HepG2 (cell line): ENCODE results near the gene EXOSC6. TPM values are rescaled to one million over a fixed set of nuclear protein-coding genes. Genes with fewer than 3 reads are reported as not detected.

Source experiments
- ATAC-seq: fragments of 200-7000 bp; cut with Tn5 transposase; 3 replicates; pipeline ENCODE4 v1.9.1; 2020; ENCODE audit warnings: mild to moderate bottlenecking, moderate library complexity
- BruUV-seq: library from RNA; stranded (reverse); fragments of 400-500 nt; replicated peaks from 2 replicates; lab custom pipeline; 2021; lab: Mats Ljungman, UMichigan
- CTCF ChIA-PET: fragments of 300-600 bp; formaldehyde crosslinking; extraction: SDS; loops from one replicate; lab custom pipeline; 2021; ENCODE audit warnings: low total read pairs, inconsistent platforms, low intra/inter-chr PET ratio; lab: Yijun Ruan, JAX
- POLR2A ChIA-PET: fragments of 350-600 bp; sonication (Branson Sonifier 250); formaldehyde crosslinking; loops from one replicate; lab custom pipeline; 2020; ENCODE audit warnings: antibody characterized with exemption, inconsistent platforms; lab: Yijun Ruan, JAX
- DNase-seq: peaks from one replicate; pipeline ENCODE4 v3.0.0-alpha.2; 2015; ENCODE audit warnings: low spot score
- FAIRE-seq: peaks from 3 replicates; lab custom pipeline; 2011; peaks lifted over from hg19 to GRCh38; lab: Jason Lieb, UNC
- H2AFZ ChIP-seq: one replicate; pipeline ENCODE4 v1.6.1; 2011; ENCODE audit warnings: low read length, inconsistent platforms
- H3K27ac ChIP-seq: fragments of 300-600 bp; 3 replicates; pipeline ENCODE4 v1.8.0; 2011; ENCODE audit warnings: mixed run types, mild to moderate bottlenecking, mixed read lengths, low read length, inconsistent platforms; ENCODE audit not compliant: insufficient read depth; ENCODE audit errors: extremely low read length
- H3K27me3 ChIP-seq, 2 experiments: fragments of 200-600 bp in 1 of 2; 2 replicates in 1 of 2; 3 replicates in 1 of 2; pipeline versions ENCODE4 v1.6.0 to v1.8.0; 2011; ENCODE audit warnings: low read length in 2 of 2, mild to moderate bottlenecking in 2 of 2, moderate library complexity in 2 of 2, inconsistent platforms in 1 of 2; ENCODE audit not compliant: insufficient read depth in 2 of 2, control insufficient read depth in 1 of 2
- H3K36me3 ChIP-seq, 2 experiments: fragments of 200-600 bp in 1 of 2; replicated peaks in 1 of 2; 2 replicates in 1 of 2; 3 replicates in 1 of 2; pipeline versions ENCODE4 v1.5.1 to v1.8.0; 2011; ENCODE audit warnings: low read length in 2 of 2, inconsistent platforms in 1 of 2; ENCODE audit not compliant: insufficient read depth in 2 of 2, control insufficient read depth in 1 of 2
- H3K4me1 ChIP-seq: 2 replicates; pipeline ENCODE4 v1.5.1; 2012; ENCODE audit warnings: low read length, inconsistent platforms; ENCODE audit not compliant: insufficient read depth
- H3K4me2 ChIP-seq: 2 replicates; pipeline ENCODE4 v1.6.0; 2011; ENCODE audit warnings: low read depth, low read length, inconsistent platforms
- H3K4me3 ChIP-seq, 3 experiments: fragments of 200-600 bp in 1 of 3; sonication (generic), shearing (Covaris generic) in 1 of 3; replicated peaks in 1 of 3; 2 replicates each; pipeline ENCODE4 v1.5.1; 2011 to 2016; ENCODE audit warnings: low read length in 3 of 3, inconsistent platforms in 2 of 3, low read depth in 2 of 3, mild to moderate bottlenecking in 2 of 3, control low read depth in 1 of 3, mixed read lengths in 1 of 3; ENCODE audit not compliant: insufficient read depth in 1 of 3
- H3K79me2 ChIP-seq: one replicate; pipeline ENCODE4 v1.6.1; 2011; ENCODE audit warnings: low read length, inconsistent platforms; ENCODE audit not compliant: insufficient read depth
- H3K9ac ChIP-seq: 2 replicates; pipeline ENCODE4 v1.6.0; 2011; ENCODE audit warnings: mild to moderate bottlenecking, low read depth, low read length, inconsistent platforms; ENCODE audit not compliant: insufficient read depth
- H3K9me3 ChIP-seq: 2 replicates; pipeline ENCODE4 v1.5.1; 2012; ENCODE audit warnings: mild to moderate bottlenecking, low read length
- H4K20me1 ChIP-seq: 2 replicates; pipeline ENCODE4 v1.6.0; 2011; ENCODE audit warnings: inconsistent platforms, mild to moderate bottlenecking, low read length, moderate library complexity; ENCODE audit not compliant: insufficient read depth
- ETV6 ChIP-seq: sonication (generic); formaldehyde crosslinking; conservative IDR thresholded peaks from 2 replicates; pipeline ENCODE4 v1.4.0; 2020; ENCODE audit warnings: missing genetic modification reagents
- HOXA5 ChIP-seq: sonication (generic); formaldehyde crosslinking; IDR thresholded peaks from 2 replicates; pipeline ENCODE4 v1.4.0; 2020; ENCODE audit warnings: missing genetic modification reagents
- MEF2D ChIP-seq: sonication (generic); formaldehyde crosslinking; IDR thresholded peaks from 2 replicates; pipeline ENCODE4 v1.5.1; 2020; ENCODE audit warnings: mild to moderate bottlenecking, missing genetic modification reagents
- MEIS2 ChIP-seq: sonication (generic); formaldehyde crosslinking; IDR thresholded peaks from 2 replicates; pipeline ENCODE4 v1.9.0; 2021; ENCODE audit warnings: mild to moderate bottlenecking, missing genetic modification reagents
- SP5 ChIP-seq: IDR thresholded peaks from 2 replicates; pipeline ENCODE4 v1.6.1; 2016; ENCODE audit warnings: low read depth, borderline replicate concordance
- SSRP1 ChIP-seq: IDR thresholded peaks from 2 replicates; pipeline ENCODE4 v1.6.1; 2016; ENCODE audit warnings: control low read depth
- ZBTB7A ChIP-seq: sonication (generic); formaldehyde crosslinking; IDR thresholded peaks from 2 replicates; pipeline ENCODE4 v1.8.0; 2022; ENCODE audit warnings: mild to moderate bottlenecking, missing genetic modification reagents
- ZFY ChIP-seq: sonication (generic); formaldehyde crosslinking; IDR thresholded peaks from 2 replicates; pipeline ENCODE4 v1.4.0; 2020; ENCODE audit warnings: missing genetic modification reagents
- ZNF557 ChIP-seq: sonication (generic); formaldehyde crosslinking; IDR thresholded peaks from 2 replicates; pipeline ENCODE4 v1.4.0; 2020; ENCODE audit warnings: missing genetic modification reagents
- ZNF614 ChIP-seq: IDR thresholded peaks from 2 replicates; pipeline ENCODE4 v1.6.1; 2018; ENCODE audit warnings: missing biosample characterization, missing genetic modification reagents, inconsistent platforms, borderline replicate concordance
- ZNF713 ChIP-seq: sonication (generic); formaldehyde crosslinking; IDR thresholded peaks from 2 replicates; pipeline ENCODE4 v1.4.0; 2020; ENCODE audit warnings: mild to moderate bottlenecking, missing genetic modification reagents
- ZNF720 ChIP-seq: sonication (generic); formaldehyde crosslinking; IDR thresholded peaks from 2 replicates; pipeline ENCODE4 v1.4.0; 2020; ENCODE audit warnings: missing genetic modification reagents
- WGBS: methylation state at CpG from one replicate; pipeline ENCODE4 v1.1.6; 2017; ENCODE audit warnings: low lambda C conversion rate; 5-methylcytosine and 5-hydroxymethylcytosine counted together
- in situ Hi-C: cut with HindIII; loops from 2 replicates; pipeline ENCODE4 v1.10.0; 2017; ENCODE audit warnings: low pct_unique_long_range_greater_than_20kb; ENCODE audit not compliant: extremely low pct_ligation_motif_present
- intact Hi-C: fragments of 100-400 bp; cut with micrococcal nuclease; formaldehyde crosslinking; loops from one replicate; pipeline ENCODE4 v1.10.0; 2022; ENCODE audit not compliant: unreplicated experiment
- polyA plus RNA-seq, 8 experiments: library from polyadenylated mRNA; depleted of rRNA in 3 of 8; stranded (reverse) in 7 of 8; unstranded in 1 of 8; fragments of >200 nt; fragmentation: Illumina TruSeq in 4 of 8; extraction: Trizol in 4 of 8; gene quantifications; 2 replicates each; pipeline versions ENCODE4 v1.2.1 to v1.2.3, GENCODE V29; 2011 to 2016; ENCODE audit warnings: low read depth in 4 of 8, missing spikeins in 1 of 8, mixed read lengths in 1 of 8; ENCODE audit not compliant: insufficient read depth in 1 of 8
- total RNA-seq, 5 experiments: library from RNA; depleted of rRNA; stranded (reverse); fragments of >200 nt; fragmentation: Illumina TruSeq; extraction: Trizol; gene quantifications; 2 replicates each; pipeline ENCODE4 v1.2.3, GENCODE V29; 2016; ENCODE audit warnings: low read depth in 1 of 5
- TF ChIP-seq, protein P1 (sequence below): sonication (generic); formaldehyde crosslinking; IDR thresholded peaks from 2 replicates; pipeline ENCODE4 v1.5.1; 2020; ENCODE audit warnings: missing genetic modification reagents, mild to moderate bottlenecking, borderline replicate concordance
- TF ChIP-seq, protein P2 (sequence below): sonication (generic); formaldehyde crosslinking; IDR thresholded peaks from 2 replicates; pipeline ENCODE4 v1.4.0; 2020; ENCODE audit warnings: missing genetic modification reagents
- TF ChIP-seq, protein P3 (sequence below): sonication (generic); formaldehyde crosslinking; IDR thresholded peaks from 2 replicates; pipeline ENCODE4 v1.9.0; 2021; ENCODE audit warnings: mild to moderate bottlenecking, missing genetic modification reagents

The EXOSC6 gene
- total and polyA plus RNA-seq, 2 of the 13 experiments (the other 11 are each of a cell fraction or from before 2014, with no cell fraction given): 13.1 to 39.9 TPM

DNA sequence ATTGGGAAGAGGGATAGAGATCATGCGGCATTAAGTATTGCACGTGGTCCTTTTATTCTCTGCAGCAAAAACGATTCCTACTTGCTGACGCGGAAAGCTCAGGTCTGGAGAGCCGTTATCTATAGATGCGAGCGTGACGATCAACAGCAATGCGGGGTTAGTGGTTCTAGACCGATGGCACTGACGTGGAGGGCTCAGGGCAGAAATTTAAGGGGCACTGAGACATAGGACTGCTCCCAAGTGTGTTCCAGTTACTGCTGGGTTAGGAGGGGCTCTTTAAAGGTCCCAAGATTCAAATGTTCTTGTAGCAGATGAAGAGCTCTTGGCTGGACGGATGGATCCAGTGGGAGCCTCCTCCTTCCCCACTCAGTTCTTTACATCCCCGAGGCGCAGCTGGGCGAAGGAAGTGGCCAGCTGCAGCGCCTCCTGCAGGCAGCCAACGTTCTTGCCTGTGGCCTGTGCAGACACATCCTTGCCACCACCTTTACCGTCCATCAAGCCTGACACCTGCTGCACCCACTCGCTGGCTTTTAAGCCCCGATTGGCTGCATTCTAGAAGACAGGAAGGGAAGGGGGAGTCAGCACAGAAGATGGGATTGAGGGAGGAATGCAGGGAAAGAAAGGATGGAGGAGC, 732 bp upstream of the EXOSC6 start:
- peaks cover 19% of the 10 kb centered on the region for H3K79me2 ChIP-seq
- POLR2A ChIA-PET: interaction anchor here (0.7 to 2.5 kb wide), 11 partner anchors 10 to 128 kb away, joined by 3 to 33 read pairs (median 4); partner anchors contain the start of genes AARS1 and DDX19A
- 88% methylated on average over 21 of the region's 21 CpGs for WGBS
- DNase-seq (no peak), ATAC-seq (peak; percentile 36), FAIRE-seq (no peak)
- intact Hi-C loops: loop anchor here (5.0 kb wide), 1 partner anchor 100 kb away; no protein-coding TSS in a partner anchor
- H3K9ac ChIP-seq: no peak overlapping the region
- H2AFZ ChIP-seq: no peak overlapping the region
- BruUV-seq: no TSS peak
- peaks cover 36 to 52% of the 10 kb centered on the region in 2 experiments for H3K36me3 ChIP-seq
- no peaks in the 10 kb centered on the region for H3K9me3 ChIP-seq
- H3K4me1 ChIP-seq: peaks cover 49% of the 10 kb centered on the region
- CTCF ChIA-PET: interaction anchor here (1.3 to 1.4 kb wide), 2 partner anchors 15 to 87 kb away, joined by 4 to 5 read pairs; no protein-coding TSS in a partner anchor
- H3K27me3 ChIP-seq: no peaks in the 10 kb centered on the region
- H3K4me2 ChIP-seq: no peak overlapping the region
- no peak overlapping the region for H3K4me3 ChIP-seq
- peaks cover 24% of the 10 kb centered on the region for H4K20me1 ChIP-seq
- in situ Hi-C loops: loop anchor here (10.0 kb wide), 1 partner anchor 88 kb away; no protein-coding TSS in a partner anchor
- H3K27ac ChIP-seq: no peak overlapping the region
- TF ChIP-seq ZFY (CRISPR knock-in tag): 0 out of 2 replicates have a peak, but pooled peaks have one; percentile 40
- TF ChIP-seq, protein P1, sequence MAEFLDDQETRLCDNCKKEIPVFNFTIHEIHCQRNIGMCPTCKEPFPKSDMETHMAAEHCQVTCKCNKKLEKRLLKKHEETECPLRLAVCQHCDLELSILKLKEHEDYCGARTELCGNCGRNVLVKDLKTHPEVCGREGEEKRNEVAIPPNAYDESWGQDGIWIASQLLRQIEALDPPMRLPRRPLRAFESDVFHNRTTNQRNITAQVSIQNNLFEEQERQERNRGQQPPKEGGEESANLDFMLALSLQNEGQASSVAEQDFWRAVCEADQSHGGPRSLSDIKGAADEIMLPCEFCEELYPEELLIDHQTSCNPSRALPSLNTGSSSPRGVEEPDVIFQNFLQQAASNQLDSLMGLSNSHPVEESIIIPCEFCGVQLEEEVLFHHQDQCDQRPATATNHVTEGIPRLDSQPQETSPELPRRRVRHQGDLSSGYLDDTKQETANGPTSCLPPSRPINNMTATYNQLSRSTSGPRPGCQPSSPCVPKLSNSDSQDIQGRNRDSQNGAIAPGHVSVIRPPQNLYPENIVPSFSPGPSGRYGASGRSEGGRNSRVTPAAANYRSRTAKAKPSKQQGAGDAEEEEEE (CRISPR knock-in tag): peak; percentile 48; the same call in 1 of the 2 replicates
- TF ChIP-seq ZBTB7A (CRISPR knock-in tag): no peak
- TF ChIP-seq, protein P2, sequence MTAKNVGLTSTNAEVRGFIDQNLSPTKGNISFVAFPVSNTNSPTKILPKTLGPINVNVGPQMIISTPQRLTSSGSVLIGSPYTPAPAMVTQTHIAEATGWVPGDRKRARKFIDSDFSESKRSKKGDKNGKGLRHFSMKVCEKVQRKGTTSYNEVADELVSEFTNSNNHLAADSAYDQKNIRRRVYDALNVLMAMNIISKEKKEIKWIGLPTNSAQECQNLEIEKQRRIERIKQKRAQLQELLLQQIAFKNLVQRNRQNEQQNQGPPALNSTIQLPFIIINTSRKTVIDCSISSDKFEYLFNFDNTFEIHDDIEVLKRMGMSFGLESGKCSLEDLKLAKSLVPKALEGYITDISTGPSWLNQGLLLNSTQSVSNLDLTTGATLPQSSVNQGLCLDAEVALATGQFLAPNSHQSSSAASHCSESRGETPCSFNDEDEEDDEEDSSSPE (CRISPR knock-in tag): no peak
- TF ChIP-seq ZNF720: 0 out of 2 replicates have a peak, but pooled peaks have one; percentile 22
- TF ChIP-seq ZNF614 (CRISPR knock-in tag): peak; percentile 44; the same call in 1 of the 2 replicates
- 0 out of 2 replicates have a peak, but pooled peaks have one; percentile 37 for TF ChIP-seq SSRP1 (CRISPR knock-in tag)
- TF ChIP-seq MEF2D: no peak
- TF ChIP-seq HOXA5 (CRISPR knock-in tag): peak; percentile 58; the same call in 1 of the 2 replicates
- no peak for TF ChIP-seq MEIS2 (CRISPR knock-in tag)
- TF ChIP-seq ETV6 (CRISPR knock-in tag): no peak
- 0 out of 2 replicates have a peak, but pooled peaks have one; percentile 10 for TF ChIP-seq SP5 (CRISPR knock-in tag)
- TF ChIP-seq ZNF713 (CRISPR knock-in tag): no peak
- TF ChIP-seq ZNF557 (CRISPR knock-in tag): no peak
- TF ChIP-seq, protein P3, sequence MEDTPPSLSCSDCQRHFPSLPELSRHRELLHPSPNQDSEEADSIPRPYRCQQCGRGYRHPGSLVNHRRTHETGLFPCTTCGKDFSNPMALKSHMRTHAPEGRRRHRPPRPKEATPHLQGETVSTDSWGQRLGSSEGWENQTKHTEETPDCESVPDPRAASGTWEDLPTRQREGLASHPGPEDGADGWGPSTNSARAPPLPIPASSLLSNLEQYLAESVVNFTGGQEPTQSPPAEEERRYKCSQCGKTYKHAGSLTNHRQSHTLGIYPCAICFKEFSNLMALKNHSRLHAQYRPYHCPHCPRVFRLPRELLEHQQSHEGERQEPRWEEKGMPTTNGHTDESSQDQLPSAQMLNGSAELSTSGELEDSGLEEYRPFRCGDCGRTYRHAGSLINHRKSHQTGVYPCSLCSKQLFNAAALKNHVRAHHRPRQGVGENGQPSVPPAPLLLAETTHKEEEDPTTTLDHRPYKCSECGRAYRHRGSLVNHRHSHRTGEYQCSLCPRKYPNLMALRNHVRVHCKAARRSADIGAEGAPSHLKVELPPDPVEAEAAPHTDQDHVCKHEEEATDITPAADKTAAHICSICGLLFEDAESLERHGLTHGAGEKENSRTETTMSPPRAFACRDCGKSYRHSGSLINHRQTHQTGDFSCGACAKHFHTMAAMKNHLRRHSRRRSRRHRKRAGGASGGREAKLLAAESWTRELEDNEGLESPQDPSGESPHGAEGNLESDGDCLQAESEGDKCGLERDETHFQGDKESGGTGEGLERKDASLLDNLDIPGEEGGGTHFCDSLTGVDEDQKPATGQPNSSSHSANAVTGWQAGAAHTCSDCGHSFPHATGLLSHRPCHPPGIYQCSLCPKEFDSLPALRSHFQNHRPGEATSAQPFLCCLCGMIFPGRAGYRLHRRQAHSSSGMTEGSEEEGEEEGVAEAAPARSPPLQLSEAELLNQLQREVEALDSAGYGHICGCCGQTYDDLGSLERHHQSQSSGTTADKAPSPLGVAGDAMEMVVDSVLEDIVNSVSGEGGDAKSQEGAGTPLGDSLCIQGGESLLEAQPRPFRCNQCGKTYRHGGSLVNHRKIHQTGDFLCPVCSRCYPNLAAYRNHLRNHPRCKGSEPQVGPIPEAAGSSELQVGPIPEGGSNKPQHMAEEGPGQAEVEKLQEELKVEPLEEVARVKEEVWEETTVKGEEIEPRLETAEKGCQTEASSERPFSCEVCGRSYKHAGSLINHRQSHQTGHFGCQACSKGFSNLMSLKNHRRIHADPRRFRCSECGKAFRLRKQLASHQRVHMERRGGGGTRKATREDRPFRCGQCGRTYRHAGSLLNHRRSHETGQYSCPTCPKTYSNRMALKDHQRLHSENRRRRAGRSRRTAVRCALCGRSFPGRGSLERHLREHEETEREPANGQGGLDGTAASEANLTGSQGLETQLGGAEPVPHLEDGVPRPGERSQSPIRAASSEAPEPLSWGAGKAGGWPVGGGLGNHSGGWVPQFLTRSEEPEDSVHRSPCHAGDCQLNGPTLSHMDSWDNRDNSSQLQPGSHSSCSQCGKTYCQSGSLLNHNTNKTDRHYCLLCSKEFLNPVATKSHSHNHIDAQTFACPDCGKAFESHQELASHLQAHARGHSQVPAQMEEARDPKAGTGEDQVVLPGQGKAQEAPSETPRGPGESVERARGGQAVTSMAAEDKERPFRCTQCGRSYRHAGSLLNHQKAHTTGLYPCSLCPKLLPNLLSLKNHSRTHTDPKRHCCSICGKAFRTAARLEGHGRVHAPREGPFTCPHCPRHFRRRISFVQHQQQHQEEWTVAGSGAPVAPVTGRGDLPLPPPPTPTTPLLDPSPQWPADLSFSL (CRISPR knock-in tag): no peak
